Fibroblast of pulmonary artery (primary cell): ENCODE data around the gene MCTP2.

Experiments
- DNase-seq: peaks from one replicate; pipeline ENCODE4 v3.0.0-alpha.2; 2010; ENCODE audit warnings: low read depth
- H3K4me3 ChIP-seq: replicated peaks from 2 replicates; pipeline ENCODE4 v1.5.1; 2011; ENCODE audit warnings: low read depth, mild to moderate bottlenecking, control low read depth, low read length, moderate library complexity
- CTCF ChIP-seq: IDR thresholded peaks from 2 replicates; pipeline ENCODE4 v1.5.1; 2011; ENCODE audit warnings: mild to moderate bottlenecking, control low read depth, low read length, inconsistent platforms; ENCODE audit errors: missing control alignments

Gene MCTP2

GRCh38 chr15:94228611-94229010 lies 2.8 kb upstream of the MCTP2 start:
- no peak overlapping the region for H3K4me3 ChIP-seq
- no peak for TF ChIP-seq CTCF
- no peak for DNase-seq

DNA sequence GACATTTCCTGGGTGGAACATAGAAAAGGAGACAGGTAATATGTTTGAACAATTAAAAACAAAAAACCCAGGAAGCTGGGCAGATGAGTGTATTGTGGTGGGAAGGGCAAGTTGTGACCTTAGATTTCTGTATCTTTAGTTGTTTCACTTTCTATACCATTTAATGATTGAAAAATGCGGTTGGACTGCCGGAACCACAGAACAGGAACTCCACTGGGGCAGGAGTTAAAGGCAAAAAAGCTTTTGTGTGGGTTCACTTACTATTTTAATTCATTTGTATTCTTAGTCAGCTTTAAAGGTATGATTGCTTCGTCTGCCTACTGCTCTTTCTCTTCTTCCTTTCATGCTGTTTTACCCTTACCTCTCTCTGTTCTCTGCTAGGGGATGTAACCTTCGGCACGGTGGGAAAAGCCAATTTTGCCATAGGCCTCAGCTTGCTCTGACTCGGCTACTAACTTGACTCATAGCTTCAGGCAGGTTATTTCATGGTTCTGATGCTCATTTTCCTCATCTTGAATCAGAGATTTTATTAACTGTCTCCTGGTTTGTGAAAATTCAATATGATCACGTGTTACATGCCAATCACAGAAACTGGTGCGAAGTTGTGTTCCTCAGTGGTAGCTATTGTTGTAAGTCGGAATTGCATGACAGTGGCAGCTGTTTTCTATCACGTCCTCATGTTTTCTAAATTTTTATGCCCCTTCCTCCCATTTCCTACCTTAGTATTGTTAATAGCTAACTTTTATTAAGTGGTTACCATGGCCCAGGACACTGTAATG lies 1.6 kb upstream of the MCTP2 start:
- TF ChIP-seq CTCF = no peak
- no peak for DNase-seq
- H3K4me3 ChIP-seq = no peak overlapping the region

DNA sequence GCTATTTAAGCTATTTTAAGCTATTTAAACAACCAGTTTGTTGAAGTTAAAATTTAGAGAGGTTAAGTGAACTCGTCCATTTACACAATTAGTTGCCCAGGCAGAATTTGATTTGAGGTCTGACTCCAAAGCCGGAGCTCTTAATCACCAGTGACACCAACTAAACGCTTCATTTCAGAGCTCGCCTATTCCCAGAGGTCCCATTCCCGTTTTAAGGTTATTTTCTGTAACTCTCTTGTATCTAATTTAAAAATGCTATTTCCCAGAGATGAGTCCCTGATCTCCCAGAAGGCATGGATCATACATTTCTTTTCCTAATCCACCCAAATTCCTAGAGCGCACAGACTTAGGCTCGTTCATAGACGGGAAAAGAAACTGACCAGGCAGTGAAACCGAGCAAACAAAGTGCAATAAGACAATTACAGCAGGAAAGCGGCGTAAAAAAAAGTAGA lies 904 bp upstream of the MCTP2 start:
- no peak for DNase-seq
- TF ChIP-seq CTCF = no peak
- H3K4me3 ChIP-seq = peak overlapping the region; percentile 48

- DNase-seq = no peak
- peak overlapping the region; percentile 48 for H3K4me3 ChIP-seq
- no peak for TF ChIP-seq CTCF
These were observed 535 bp downstream of the MCTP2 start for GRCh38 chr15:94231723-94232468.

- DNase-seq = no peak
- no peak overlapping the region for H3K4me3 ChIP-seq
- no peak for TF ChIP-seq CTCF
These were observed 2.1 kb downstream of the MCTP2 start for GRCh38 chr15:94233441-94233840.

DNA sequence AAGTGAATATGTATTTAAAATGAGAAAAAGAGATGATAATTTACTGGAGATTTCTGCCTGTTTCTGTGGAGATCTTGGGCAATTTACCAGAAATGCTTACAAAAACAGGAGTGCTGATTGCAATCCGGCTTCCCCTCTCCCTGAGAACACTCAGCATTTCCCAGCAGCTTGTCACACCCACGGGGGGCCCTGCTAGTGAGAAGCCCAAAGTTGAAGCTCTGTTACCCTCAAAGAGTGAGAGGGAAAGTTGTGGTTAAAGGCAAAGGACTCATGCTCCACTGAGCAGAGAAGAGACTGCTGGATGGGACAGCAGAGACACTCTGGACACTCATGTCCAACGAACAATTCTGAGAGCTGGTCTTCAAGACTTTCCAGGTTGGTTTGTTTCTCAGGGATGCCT lies 2.9 kb downstream of the MCTP2 start:
- H3K4me3 ChIP-seq = no peak overlapping the region
- peak; percentile 7 for DNase-seq
- TF ChIP-seq CTCF = no peak
